HUES64 (cell line): ENCODE measurements around the gene OLFML2B.

Experiments used
- H3K27ac ChIP-seq: 2 replicates; pipeline ENCODE4 v1.7.0; 2013; ENCODE audit warnings: low read depth, low read length, inconsistent platforms
- H3K27me3 ChIP-seq: 2 replicates; pipeline ENCODE4 v1.6.1; 2013; ENCODE audit warnings: mild to moderate bottlenecking, low read length; ENCODE audit not compliant: insufficient read depth
- H3K36me3 ChIP-seq: 2 replicates; pipeline ENCODE4 v1.6.1; 2013; ENCODE audit warnings: mild to moderate bottlenecking, low read length; ENCODE audit not compliant: insufficient read depth
- H3K4me1 ChIP-seq: 2 replicates; pipeline ENCODE4 v1.6.1; 2013; ENCODE audit warnings: mild to moderate bottlenecking, low read length, moderate library complexity; ENCODE audit not compliant: insufficient read depth
- H3K4me3 ChIP-seq: 2 replicates; pipeline ENCODE4 v1.5.1; 2013; ENCODE audit warnings: mild to moderate bottlenecking, low read length, moderate library complexity
- H3K9ac ChIP-seq: 2 replicates; pipeline ENCODE4 v1.6.1; 2013; ENCODE audit warnings: mild to moderate bottlenecking, low read depth, low read length
- H3K9me3 ChIP-seq: 2 replicates; pipeline ENCODE4 v1.6.1; 2013; ENCODE audit warnings: low read depth, low read length; ENCODE audit not compliant: insufficient read depth
- WGBS: fragments of 150-250, 120-280 bp; methylation state at CpG from one replicate; pipeline ENCODE4 v1.1.7; 2013; ENCODE audit warnings: missing lambda C conversion rate; 5-methylcytosine and 5-hydroxymethylcytosine counted together

OLFML2B gene

GRCh38 chr1:162035241-162035640, 11.6 kb upstream of the OLFML2B start:
- WGBS: 48% methylated on average over 2 of the region's 2 CpGs
- H3K4me1 ChIP-seq: no peaks in the 10 kb centered on the region
- no peak overlapping the region for H3K27ac ChIP-seq
- H3K9me3 ChIP-seq: no peaks in the 10 kb centered on the region
- no peaks in the 10 kb centered on the region for H3K27me3 ChIP-seq
- no peak overlapping the region for H3K9ac ChIP-seq
- H3K36me3 ChIP-seq: no peaks in the 10 kb centered on the region
- H3K4me3 ChIP-seq: no peak overlapping the region

GRCh38 chr1:162033428-162033827, 9.8 kb upstream of the OLFML2B start:
- 88% methylated on average over 6 of the region's 6 CpGs for WGBS
- no peak overlapping the region for H3K9ac ChIP-seq
- H3K27me3 ChIP-seq: 0 out of 2 replicates have a peak, but pooled peaks cover 6% of the 10 kb centered on the region

GRCh38 chr1:162030759-162031280, 7.2 kb upstream of the OLFML2B start:
- Histone ChIP-seq H3K36me3 (no peaks in the 10 kb centered on the region), H3K4me1 (no peaks in the 10 kb centered on the region), H3K9me3 (no peaks in the 10 kb centered on the region), H3K27ac (no peak overlapping the region), H3K4me3 (no peak overlapping the region), H3K27me3 (peaks cover 21% of the 10 kb centered on the region), H3K9ac (no peak overlapping the region)
- 97% methylated on average over 3 of the region's 3 CpGs for WGBS

More at GRCh38 chr1:162033428-162033827, 9.8 kb upstream of the OLFML2B start:
- no peak overlapping the region for H3K27ac ChIP-seq
- H3K36me3 ChIP-seq: no peaks in the 10 kb centered on the region
- H3K4me3 ChIP-seq: no peak overlapping the region
- H3K9me3 ChIP-seq: no peaks in the 10 kb centered on the region
- no peaks in the 10 kb centered on the region for H3K4me1 ChIP-seq

- Histone ChIP-seq H3K4me3 (no peak overlapping the region), H3K4me1 (peaks cover 4% of the 10 kb centered on the region; the same call in 1 of the 2 replicates), H3K9me3 (no peaks in the 10 kb centered on the region), H3K36me3 (no peaks in the 10 kb centered on the region), H3K27ac (no peak overlapping the region), H3K9ac (no peak overlapping the region), H3K27me3 (peaks cover 38% of the 10 kb centered on the region)
- WGBS: 93% methylated on average over 4 of the region's 4 CpGs
Measured at GRCh38 chr1:162029157-162029556, 5.5 kb upstream of the OLFML2B start.

GRCh38 chr1:162028726-162029125, 5.1 kb upstream of the OLFML2B start:
- Histone ChIP-seq H3K9ac (no peak overlapping the region), H3K27me3 (peaks cover 42% of the 10 kb centered on the region), H3K36me3 (no peaks in the 10 kb centered on the region), H3K27ac (no peak overlapping the region), H3K4me1 (peaks cover 4% of the 10 kb centered on the region; the same call in 1 of the 2 replicates), H3K4me3 (no peak overlapping the region), H3K9me3 (no peaks in the 10 kb centered on the region)
- WGBS: 92% methylated on average over 6 of the region's 6 CpGs

- Histone ChIP-seq H3K27ac (no peak overlapping the region), H3K36me3 (no peaks in the 10 kb centered on the region), H3K4me1 (peaks cover 5% of the 10 kb centered on the region), H3K27me3 (peaks cover 56% of the 10 kb centered on the region), H3K4me3 (no peak overlapping the region), H3K9ac (no peak overlapping the region), H3K9me3 (no peaks in the 10 kb centered on the region)
- 89% methylated on average over 2 of the region's 2 CpGs for WGBS
Measured at GRCh38 chr1:162026881-162027280, 3.2 kb upstream of the OLFML2B start.

GRCh38 chr1:162025541-162025940, 1.9 kb upstream of the OLFML2B start:
- peaks cover 17% of the 10 kb centered on the region for H3K4me1 ChIP-seq
- H3K36me3 ChIP-seq: no peaks in the 10 kb centered on the region
- WGBS: 95% methylated on average over 2 of the region's 2 CpGs
- no peaks in the 10 kb centered on the region for H3K9me3 ChIP-seq
- no peak overlapping the region for H3K9ac ChIP-seq
- H3K4me3 ChIP-seq: no peak overlapping the region
- peaks cover 56% of the 10 kb centered on the region for H3K27me3 ChIP-seq
- H3K27ac ChIP-seq: no peak overlapping the region

GRCh38 chr1:162023181-162023546, 505 bp downstream of the OLFML2B start:
- no peak overlapping the region for H3K27ac ChIP-seq
- no peaks in the 10 kb centered on the region for H3K36me3 ChIP-seq
- no peaks in the 10 kb centered on the region for H3K9me3 ChIP-seq
- peak overlapping the region; percentile 75 for H3K4me3 ChIP-seq
- H3K9ac ChIP-seq: peak overlapping the region; percentile 55
- peaks cover 50% of the 10 kb centered on the region for H3K27me3 ChIP-seq
- peaks cover 17% of the 10 kb centered on the region for H3K4me1 ChIP-seq
- 39% methylated on average over 20 of the region's 20 CpGs for WGBS

- WGBS: 92% methylated on average over 9 of the region's 9 CpGs
- Histone ChIP-seq H3K9me3 (no peaks in the 10 kb centered on the region), H3K9ac (no peak overlapping the region), H3K4me3 (no peak overlapping the region), H3K4me1 (peaks cover 17% of the 10 kb centered on the region), H3K27me3 (peaks cover 50% of the 10 kb centered on the region), H3K27ac (no peak overlapping the region), H3K36me3 (no peaks in the 10 kb centered on the region)
Measured at GRCh38 chr1:162022626-162023025, 1.0 kb downstream of the OLFML2B start.

- H3K36me3 ChIP-seq: no peaks in the 10 kb centered on the region
- H3K9me3 ChIP-seq: no peaks in the 10 kb centered on the region
- no peak overlapping the region for H3K9ac ChIP-seq
- H3K27ac ChIP-seq: no peak overlapping the region
- no peak overlapping the region for H3K4me3 ChIP-seq
- peaks cover 17% of the 10 kb centered on the region for H3K4me1 ChIP-seq
- 77% methylated on average over 4 of the region's 4 CpGs for WGBS
- H3K27me3 ChIP-seq: peaks cover 38% of the 10 kb centered on the region
Measured at GRCh38 chr1:162021124-162021523, 2.5 kb downstream of the OLFML2B start.

- 89% methylated on average over 2 of the region's 2 CpGs for WGBS
- H3K27me3 ChIP-seq: peaks cover 28% of the 10 kb centered on the region
- no peaks in the 10 kb centered on the region for H3K9me3 ChIP-seq
- H3K36me3 ChIP-seq: no peaks in the 10 kb centered on the region
- no peak overlapping the region for H3K27ac ChIP-seq
- no peak overlapping the region for H3K4me3 ChIP-seq
- H3K4me1 ChIP-seq: peaks cover 17% of the 10 kb centered on the region
- H3K9ac ChIP-seq: no peak overlapping the region
Measured at GRCh38 chr1:162020150-162020549, 3.5 kb downstream of the OLFML2B start.

GRCh38 chr1:162019446-162019845, 4.2 kb downstream of the OLFML2B start:
- Histone ChIP-seq H3K9ac (no peak overlapping the region), H3K36me3 (no peaks in the 10 kb centered on the region), H3K4me3 (no peak overlapping the region), H3K27ac (no peak overlapping the region), H3K9me3 (no peaks in the 10 kb centered on the region), H3K4me1 (peaks cover 15% of the 10 kb centered on the region), H3K27me3 (peaks cover 21% of the 10 kb centered on the region)
- WGBS: 87% methylated on average over 3 of the region's 3 CpGs
